Testis (tissue), 3 donors: Measurements from ENCODE around the gene ANKRD63. TPM values are rescaled to one million over a fixed set of nuclear protein-coding genes. Genes with fewer than 3 reads are reported as not detected.

Experiments used
- DNase-seq: peaks from one replicate; pipeline ENCODE4 v3.0.0-alpha.2; 2019
- H3K27ac ChIP-seq, 2 donors: fragments of 200-600 bp; sonication (generic); one replicate each; pipeline ENCODE4 v1.5.1; 2019
- H3K27me3 ChIP-seq: fragments of 200-600 bp; sonication (generic); one replicate; pipeline ENCODE4 v1.5.1; 2019
- H3K36me3 ChIP-seq: fragments of 200-600 bp; sonication (generic); one replicate; pipeline ENCODE4 v1.5.1; 2017; ENCODE audit warnings: low read depth; ENCODE audit errors: missing control alignments
- H3K4me1 ChIP-seq: fragments of 200-600 bp; sonication (generic); one replicate; pipeline ENCODE4 v1.5.1; 2019
- H3K4me3 ChIP-seq, 2 donors: fragments of 200-600 bp; sonication (generic); one replicate each; pipeline ENCODE4 v1.5.1; 2017 to 2019
- H3K9me3 ChIP-seq: fragments of 200-600 bp; sonication (generic); one replicate; pipeline ENCODE4 v1.5.1; 2017
- CTCF ChIP-seq, 3 experiments: fragments of 450-650 bp in 2 of 3; fragments of 200-600 bp in 1 of 3; sonication (generic) in 1 of 3; IDR thresholded peaks; one replicate each; pipeline ENCODE4 v1.5.1; 2016 to 2019; ENCODE audit warnings: antibody characterized with exemption in 3 of 3, mild to moderate bottlenecking in 2 of 3, moderate library complexity in 1 of 3
- POLR2A ChIP-seq: fragments of 450-650 bp; IDR thresholded peaks from one replicate; pipeline ENCODE4 v1.6.1; 2017; ENCODE audit warnings: antibody characterized with exemption, mild to moderate bottlenecking, moderate library complexity
- WGBS, 2 donors: methylation state at CpG; one replicate each; pipeline ENCODE4 v1.1.5; 2018; 5-methylcytosine and 5-hydroxymethylcytosine counted together
- intact Hi-C: fragments of 100-400 bp; cut with DNase I; formaldehyde crosslinking; loops from one replicate; pipeline ENCODE4 v1.15.1; 2023; ENCODE audit warnings: low total_unique reads
- polyA plus RNA-seq: library from polyadenylated mRNA; stranded (reverse); fragments of 350-450 nt; fragmentation: Illumina TruSeq; extraction: RNeasy Lipid Tissue Mini Kit (QIAGEN cat#74804); gene quantifications from one replicate; pipeline ENCODE4 v1.2.3, GENCODE V29; 2014; ENCODE audit warnings: low read depth, low replicate concordance; ENCODE audit not compliant: insufficient read depth
- total RNA-seq, 2 donors: library from RNA; depleted of rRNA; stranded (reverse); fragments of >200 nt; gene quantifications; one replicate each; pipeline ENCODE4 v1.2.3, GENCODE V29; 2016

Gene ANKRD63
- total and polyA plus RNA-seq, 3 donors from 2014 or later, result 3.1 to 11.8 TPM; not detected in 1

- intact Hi-C loops, result no loop called here
- Histone ChIP-seq H3K4me3 (no peak overlapping the region), H3K27me3 (no peaks in the 10 kb centered on the region), H3K4me1 (no peaks in the 10 kb centered on the region), H3K9me3 (no peaks in the 10 kb centered on the region), H3K27ac (no peak overlapping the region), H3K36me3 (no peaks in the 10 kb centered on the region)
- WGBS, 2 donors, result 93 to 96% methylated on average over 13 to 17 of the region's 17 CpGs
- no peak for DNase-seq
- no peak for TF ChIP-seq POLR2A
- TF ChIP-seq CTCF (IDR thresholded peaks at IDR 0.05), result no peak
Measured at GRCh38 chr15:40298216-40298935, 15.5 kb upstream of the ANKRD63 start.

DNA sequence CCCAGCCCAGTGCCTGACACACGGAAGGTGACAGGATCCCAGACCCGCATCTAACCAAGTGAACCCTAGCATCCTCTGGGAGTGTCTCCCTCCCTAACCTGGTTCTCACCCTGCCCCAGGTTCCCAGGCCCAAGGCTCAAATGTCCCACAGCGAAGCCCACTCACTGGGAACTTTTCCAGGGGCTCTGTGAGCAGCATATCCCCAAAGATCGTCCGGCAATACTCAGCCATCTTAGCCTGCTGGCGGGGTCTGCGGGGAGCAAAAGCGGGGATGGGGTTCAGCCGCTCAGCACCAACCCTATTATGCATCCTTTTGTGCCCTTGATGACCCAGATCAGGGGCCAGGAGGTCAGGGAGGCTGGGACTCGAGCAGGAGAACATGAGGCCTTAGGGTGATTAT lies 14.5 kb upstream of the ANKRD63 start:
- TF ChIP-seq POLR2A (no peak), CTCF (IDR thresholded peaks at IDR 0.05) (no peak)
- 84 to 93% methylated on average over 7 to 10 of the region's 10 CpGs for WGBS, 2 donors
- Histone ChIP-seq H3K36me3 (no peaks in the 10 kb centered on the region), H3K4me1 (no peaks in the 10 kb centered on the region), H3K27ac (no peak overlapping the region), H3K9me3 (no peaks in the 10 kb centered on the region), H3K27me3 (no peaks in the 10 kb centered on the region), H3K4me3 (no peak overlapping the region)
- intact Hi-C loops, result no loop called here
- DNase-seq, result no peak

DNA sequence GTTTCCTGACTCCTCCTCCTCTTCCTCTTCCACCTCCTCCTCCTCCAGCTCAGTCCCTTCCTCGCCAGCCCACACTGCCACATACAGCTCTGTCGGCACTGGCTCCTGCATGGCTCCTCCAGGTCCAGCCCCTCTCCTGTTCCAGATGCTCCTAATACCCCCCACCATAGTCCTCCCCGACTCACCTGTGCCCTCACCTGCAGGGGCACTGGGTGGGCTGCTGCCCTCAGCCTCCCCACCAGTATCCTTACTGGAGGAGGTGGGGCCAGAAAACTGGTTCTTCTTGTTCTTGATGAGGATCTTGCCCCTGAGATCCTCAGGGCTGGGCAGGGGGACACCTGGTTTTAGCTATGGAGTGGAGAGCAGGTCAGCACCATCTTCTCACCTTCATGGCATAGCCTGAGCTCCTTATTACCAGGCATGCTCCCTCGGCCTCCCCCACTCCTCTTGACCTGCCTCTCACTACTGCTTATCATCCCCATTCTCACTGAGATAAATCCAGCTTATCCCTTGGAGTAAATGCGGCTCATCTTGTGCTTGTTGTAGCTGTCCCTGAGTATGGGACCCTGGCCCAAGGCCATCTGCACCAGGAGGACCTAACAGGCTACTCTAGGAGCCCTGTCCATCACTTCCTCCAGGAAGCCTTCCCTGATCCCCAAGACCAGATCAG lies 13.8 kb upstream of the ANKRD63 start:
- no peak overlapping the region for H3K27ac ChIP-seq
- WGBS, 2 donors, result 78 to 89% methylated on average over 5 of the region's 5 CpGs

DNA sequence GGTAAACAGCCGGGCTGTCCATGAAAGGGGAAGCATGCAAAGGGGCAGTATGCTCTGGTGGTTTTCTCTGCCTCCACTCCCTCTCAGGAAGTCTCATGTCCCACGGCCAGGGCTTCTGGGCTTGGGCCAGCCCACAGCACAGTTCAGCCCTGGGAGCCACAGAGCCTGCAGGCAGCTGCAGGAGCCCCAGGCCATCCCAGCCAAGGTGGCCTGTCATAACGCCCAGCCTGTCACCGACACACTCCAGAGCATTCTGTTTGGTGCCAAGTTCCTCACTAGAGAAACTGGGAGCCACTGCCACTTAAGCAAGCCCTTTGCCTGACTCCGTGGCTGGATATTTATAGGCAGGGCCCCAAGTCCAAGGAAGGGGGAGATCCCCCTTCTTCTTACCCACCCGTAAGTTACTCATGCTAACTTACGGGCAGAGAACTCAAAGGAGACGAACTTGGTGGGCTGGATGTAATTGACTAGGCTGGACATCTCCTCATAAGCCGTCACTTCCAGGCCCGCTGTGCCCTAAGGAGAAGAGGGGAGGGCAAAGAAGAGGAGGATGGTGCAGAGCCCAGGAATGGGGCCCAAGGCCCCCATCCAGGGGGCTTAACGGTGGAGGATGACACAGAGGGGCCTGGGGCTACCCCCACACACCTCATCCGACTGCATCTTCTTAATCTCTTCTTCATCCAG lies 13.2 kb upstream of the ANKRD63 start:
- no peak for DNase-seq

More for the DNA sequence above, 13.8 kb upstream of the ANKRD63 start:
- Histone ChIP-seq H3K36me3 (no peaks in the 10 kb centered on the region), H3K9me3 (no peaks in the 10 kb centered on the region), H3K27me3 (no peaks in the 10 kb centered on the region), H3K4me1 (no peaks in the 10 kb centered on the region), H3K4me3 (no peak overlapping the region)
- no peak for TF ChIP-seq POLR2A
- TF ChIP-seq CTCF (IDR thresholded peaks at IDR 0.05), result no peak
- intact Hi-C loops, result no loop called here
- no peak for DNase-seq

More for the DNA sequence above, 13.2 kb upstream of the ANKRD63 start:
- peaks cover 4% of the 10 kb centered on the region for H3K4me1 ChIP-seq
- intact Hi-C loops, result no loop called here
- no peak overlapping the region for H3K27ac ChIP-seq
- no peaks in the 10 kb centered on the region for H3K9me3 ChIP-seq
- WGBS, 2 donors, result 74 to 81% methylated on average over 8 to 12 of the region's 12 CpGs
- no peaks in the 10 kb centered on the region for H3K36me3 ChIP-seq
- H3K4me3 ChIP-seq, result no peak overlapping the region
- H3K27me3 ChIP-seq, result no peaks in the 10 kb centered on the region
- no peak for TF ChIP-seq POLR2A
- no peak for TF ChIP-seq CTCF (IDR thresholded peaks at IDR 0.05)
